HCT116 (cell line): Measurements from ENCODE around the gene CNN3. TPM values are rescaled to one million over a fixed set of nuclear protein-coding genes. Genes with fewer than 3 reads are reported as not detected.

Experiments
- ATAC-seq: fragments of 200-7000 bp; cut with Tn5 transposase; 2 replicates; pipeline ENCODE4 v1.9.1; 2020; ENCODE audit warnings: mild to moderate bottlenecking, moderate library complexity
- BruUV-seq: library from RNA; stranded (reverse); fragments of 400-500 nt; replicated peaks from 2 replicates; lab custom pipeline; 2021; lab: Mats Ljungman, UMichigan
- CTCF ChIA-PET: fragments of 300-600 bp; sonication (Branson Sonifier 250); formaldehyde crosslinking; loops from one replicate; lab custom pipeline; 2021; ENCODE audit warnings: antibody characterized with exemption; lab: Charles Lee
- POLR2A ChIA-PET: fragments of 300-600, 350-600 bp; sonication (Branson Sonifier 250); formaldehyde crosslinking; loops from one replicate; lab custom pipeline; 2021; ENCODE audit warnings: antibody characterized with exemption; lab: Charles Lee
- RAD21 ChIA-PET, 2 experiments: fragments of 300-600 bp; sonication (Branson Sonifier 250); formaldehyde crosslinking; loops; one replicate each; lab custom pipeline; 2023; ENCODE audit warnings: low total read pairs in 2 of 2; ENCODE audit not compliant: uncharacterized antibody in 2 of 2, unreplicated experiment in 2 of 2, low non-redundant PET in 1 of 2; lab: Charles Lee
- DNase-seq: peaks from one replicate; pipeline ENCODE4 v3.0.0-alpha.2; 2010; ENCODE audit warnings: low read depth, low spot score
- H2AFZ ChIP-seq: fragments of 200-600 bp; shearing (Covaris generic), sonication (generic); 2 replicates; pipeline ENCODE4 v1.6.1; 2017; ENCODE audit warnings: low read depth, mixed run types, mixed read lengths, antibody characterized with exemption, low read length; ENCODE audit not compliant: poor library complexity, severe bottlenecking
- H3K27ac ChIP-seq: 2 replicates; pipeline ENCODE4 v1.5.1; 2012; ENCODE audit warnings: low read depth, low read length
- H3K27me3 ChIP-seq: fragments of 200-600 bp; sonication (generic); 2 replicates; pipeline ENCODE4 v1.6.1; 2016; ENCODE audit warnings: mixed run types, low read length, mixed read lengths; ENCODE audit not compliant: insufficient read depth
- H3K36me3 ChIP-seq, 2 experiments: fragments of 200-500 bp in 1 of 2; fragments of 200-600 bp in 1 of 2; sonication (Bioruptor generic) in 1 of 2; sonication (generic) in 1 of 2; 2 replicates each; pipeline versions ENCODE4 v1.5.1 to v1.6.1; 2014 to 2016; ENCODE audit warnings: low read length in 2 of 2, inconsistent platforms in 1 of 2, mixed read lengths in 1 of 2, mixed run types in 1 of 2; ENCODE audit not compliant: insufficient read depth in 2 of 2, control insufficient read depth in 1 of 2
- H3K4me1 ChIP-seq, 2 experiments: fragments of 200-600 bp in 1 of 2; sonication (generic) in 1 of 2; 2 replicates each; pipeline versions ENCODE4 v1.5.1 to v1.6.1; 2012 to 2017; ENCODE audit warnings: low read length in 2 of 2, inconsistent platforms in 1 of 2, mild to moderate bottlenecking in 1 of 2, mixed read lengths in 1 of 2, mixed run types in 1 of 2, moderate library complexity in 1 of 2; ENCODE audit not compliant: insufficient read depth in 2 of 2, control insufficient read depth in 1 of 2
- H3K4me2 ChIP-seq: fragments of 200-600 bp; sonication (generic); 2 replicates; pipeline ENCODE4 v1.6.1; 2017; ENCODE audit warnings: mixed run types, low read length, mixed read lengths
- H3K4me3 ChIP-seq, 2 experiments: fragments of 200-600 bp in 1 of 2; sonication (generic) in 1 of 2; replicated peaks in 1 of 2; 2 replicates each; pipeline ENCODE4 v1.5.1; 2011 to 2016; ENCODE audit warnings: low read length in 2 of 2, control low read depth in 1 of 2, low read depth in 1 of 2, mild to moderate bottlenecking in 1 of 2, mixed read lengths in 1 of 2, mixed run types in 1 of 2
- H3K79me2 ChIP-seq: fragments of 200-600 bp; sonication (generic); 2 replicates; pipeline ENCODE4 v1.6.1; 2017; ENCODE audit warnings: mild to moderate bottlenecking, mixed run types, low read length, moderate library complexity, mixed read lengths; ENCODE audit not compliant: insufficient read depth
- H3K9ac ChIP-seq: fragments of 200-600 bp; sonication (generic); 2 replicates; pipeline ENCODE4 v1.6.1; 2016; ENCODE audit warnings: low read length, mixed read lengths
- H3K9me2 ChIP-seq: fragments of 200-600 bp; sonication (generic), shearing (Covaris generic); 2 replicates; pipeline ENCODE4 v1.6.1; 2017; ENCODE audit warnings: mixed run types, mild to moderate bottlenecking, moderate library complexity; ENCODE audit not compliant: insufficient read depth
- H3K9me3 ChIP-seq, 2 experiments: fragments of 200-500 bp in 1 of 2; fragments of 200-600 bp in 1 of 2; sonication (Bioruptor generic) in 1 of 2; sonication (generic) in 1 of 2; 2 replicates each; pipeline ENCODE4 v1.6.1; 2014 to 2017; ENCODE audit warnings: low read length in 2 of 2, mixed read lengths in 2 of 2, inconsistent platforms in 1 of 2, low read depth in 1 of 2, mild to moderate bottlenecking in 1 of 2, mixed run types in 1 of 2, moderate library complexity in 1 of 2; ENCODE audit not compliant: control insufficient read depth in 1 of 2, insufficient read depth in 1 of 2
- H4K20me1 ChIP-seq: fragments of 200-600 bp; sonication (generic), shearing (Covaris generic); 2 replicates; pipeline ENCODE4 v1.6.1; 2017; ENCODE audit warnings: mixed run types, mild to moderate bottlenecking, moderate library complexity; ENCODE audit not compliant: insufficient read depth
- ATF3 ChIP-seq: IDR thresholded peaks from 2 replicates; pipeline ENCODE4 v1.6.1; 2012
- CTCF ChIP-seq, 3 experiments: fragments of 200-600 bp in 1 of 3; sonication (generic) in 1 of 3; IDR thresholded peaks in 2 of 3; conservative IDR thresholded peaks in 1 of 3; 2 replicates each; pipeline ENCODE4 v1.5.1; 2012 to 2017; ENCODE audit warnings: low read depth in 2 of 3, low read length in 2 of 3, antibody characterized with exemption in 1 of 3, borderline replicate concordance in 1 of 3, control low read depth in 1 of 3, mild to moderate bottlenecking in 1 of 3, mixed read lengths in 1 of 3, mixed run types in 1 of 3, moderate library complexity in 1 of 3; ENCODE audit not compliant: insufficient read depth in 1 of 3
- ELF1 ChIP-seq: IDR thresholded peaks from 2 replicates; pipeline ENCODE4 v1.6.1; 2012; ENCODE audit warnings: low read depth, borderline replicate concordance
- EZH2 ChIP-seq: fragments of 200-600 bp; sonication (generic); IDR thresholded peaks from 2 replicates; pipeline ENCODE4 v1.6.1; 2017; ENCODE audit warnings: antibody characterized with exemption, mixed run types
- EZH2phosphoT487 ChIP-seq: fragments of 200-600 bp; IDR thresholded peaks from 2 replicates; pipeline ENCODE4 v1.6.1; 2018; ENCODE audit warnings: antibody characterized with exemption, borderline replicate concordance
- MAX ChIP-seq: IDR thresholded peaks from 2 replicates; pipeline ENCODE4 v1.6.1; 2012
- POLR2A ChIP-seq: IDR thresholded peaks from 2 replicates; pipeline ENCODE4 v1.7.0; 2011; ENCODE audit warnings: borderline replicate concordance; ENCODE audit not compliant: insufficient read depth, insufficient read length; ENCODE audit errors: extremely low read depth
- RAD21 ChIP-seq: IDR thresholded peaks from 2 replicates; pipeline ENCODE4 v1.6.1; 2012; ENCODE audit warnings: low read depth, mild to moderate bottlenecking
- ZFX ChIP-seq: fragments of 450-650 bp; IDR thresholded peaks from 2 replicates; pipeline ENCODE4 v1.6.1; 2017
- intact Hi-C: fragments of 100-400 bp; cut with micrococcal nuclease; formaldehyde crosslinking; loops from 2 replicates; pipeline ENCODE4 v1.10.0; 2022
- total RNA-seq: library from RNA; stranded (reverse); gene quantifications from one replicate; pipeline ENCODE4 v1.2.1, GENCODE V29; 2021; ENCODE audit not compliant: unreplicated experiment
- TF ChIP-seq, protein P1 (sequence below): IDR thresholded peaks from 2 replicates; pipeline ENCODE4 v1.6.1; 2011; ENCODE audit warnings: mild to moderate bottlenecking, low read length, moderate library complexity; ENCODE audit not compliant: insufficient replicate concordance; ENCODE audit errors: extremely low read depth

CNN3 gene
- total RNA-seq, 1 experiment from 2014 or later, result 109 TPM

DNA sequence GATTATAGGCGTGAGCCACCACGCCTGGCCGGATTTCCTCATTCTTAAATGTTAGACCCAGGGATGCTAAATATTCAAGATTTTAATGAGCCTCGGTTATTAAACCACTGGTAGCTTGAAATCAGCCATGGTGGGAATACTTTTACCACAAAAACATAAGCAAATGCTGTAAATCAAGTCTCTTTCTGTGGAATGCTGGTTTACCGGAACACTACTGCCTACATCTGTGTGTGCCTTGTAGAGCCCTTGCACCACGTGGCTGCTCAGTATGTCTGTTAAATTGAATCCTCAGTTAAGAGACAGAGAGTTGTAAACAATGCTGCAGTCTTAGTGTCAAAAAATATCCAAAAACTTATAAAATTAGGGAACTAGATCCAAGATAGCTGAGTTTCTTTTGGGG lies 26.8 kb upstream of the CNN3 start:
- Histone ChIP-seq H3K36me3 (no peaks in the 10 kb centered on the region), H3K79me2 (no peaks in the 10 kb centered on the region), H3K4me1 (no peaks in the 10 kb centered on the region), H3K9ac (no peak overlapping the region), H3K9me3 (peaks cover 0 to 3% of the 10 kb centered on the region in 2 experiments; a peak in 1 of 4 replicates), H2AFZ (no peak overlapping the region), H3K27me3 (no peaks in the 10 kb centered on the region), H3K9me2 (no peaks in the 10 kb centered on the region), H4K20me1 (no peaks in the 10 kb centered on the region), H3K4me3 (no peak overlapping the region), H3K27ac (no peak overlapping the region), H3K4me2 (no peak overlapping the region)
- intact Hi-C loops, result no loop called here
- DNase-seq (no peak), ATAC-seq (no peak)
- TF ChIP-seq POLR2A (no peak), RAD21 (no peak), ZFX (no peak)
- ChIA-PET RAD21 (no interaction called here), CTCF (no interaction called here), POLR2A (no interaction called here)
- no TSS peak for BruUV-seq

GRCh38 chr1:94953107-94953506 lies 26.2 kb upstream of the CNN3 start:
- Histone ChIP-seq H3K9me3 (peaks cover 0 to 3% of the 10 kb centered on the region in 2 experiments; a peak in 1 of 4 replicates), H3K27ac (no peak overlapping the region), H3K4me1 (no peaks in the 10 kb centered on the region), H4K20me1 (no peaks in the 10 kb centered on the region), H3K4me2 (no peak overlapping the region), H3K79me2 (no peaks in the 10 kb centered on the region), H2AFZ (no peak overlapping the region), H3K9me2 (no peaks in the 10 kb centered on the region), H3K27me3 (no peaks in the 10 kb centered on the region), H3K4me3 (no peak overlapping the region), H3K36me3 (no peaks in the 10 kb centered on the region), H3K9ac (no peak overlapping the region)
- ChIA-PET POLR2A (no interaction called here), RAD21 (no interaction called here), CTCF (no interaction called here)
- TF ChIP-seq EZH2 (no peak), EZH2phosphoT487 (no peak), ATF3 (no peak), MAX (no peak), ELF1 (no peak), CTCF (IDR thresholded peaks at IDR 0.05 in 2 of 3, conservative IDR thresholded peaks at IDR 0.05 in 1 of 3; ENCODE audit: borderline replicate concordance in 1 of 3, insufficient read depth in 1 of 3, low read depth in 2 of 3, low read length in 2 of 3) (no peak)
- TF ChIP-seq, protein P1, sequence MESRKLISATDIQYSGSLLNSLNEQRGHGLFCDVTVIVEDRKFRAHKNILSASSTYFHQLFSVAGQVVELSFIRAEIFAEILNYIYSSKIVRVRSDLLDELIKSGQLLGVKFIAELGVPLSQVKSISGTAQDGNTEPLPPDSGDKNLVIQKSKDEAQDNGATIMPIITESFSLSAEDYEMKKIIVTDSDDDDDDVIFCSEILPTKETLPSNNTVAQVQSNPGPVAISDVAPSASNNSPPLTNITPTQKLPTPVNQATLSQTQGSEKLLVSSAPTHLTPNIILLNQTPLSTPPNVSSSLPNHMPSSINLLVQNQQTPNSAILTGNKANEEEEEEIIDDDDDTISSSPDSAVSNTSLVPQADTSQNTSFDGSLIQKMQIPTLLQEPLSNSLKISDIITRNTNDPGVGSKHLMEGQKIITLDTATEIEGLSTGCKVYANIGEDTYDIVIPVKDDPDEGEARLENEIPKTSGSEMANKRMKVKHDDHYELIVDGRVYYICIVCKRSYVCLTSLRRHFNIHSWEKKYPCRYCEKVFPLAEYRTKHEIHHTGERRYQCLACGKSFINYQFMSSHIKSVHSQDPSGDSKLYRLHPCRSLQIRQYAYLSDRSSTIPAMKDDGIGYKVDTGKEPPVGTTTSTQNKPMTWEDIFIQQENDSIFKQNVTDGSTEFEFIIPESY, result no peak
- DNase-seq (no peak), ATAC-seq (no peak)
- intact Hi-C loops, result no loop called here
- BruUV-seq, result no TSS peak
